H7 (cell line): ENCODE data around the gene RPRD1B. TPM values are rescaled to one million over a fixed set of nuclear protein-coding genes. Genes with fewer than 3 reads are reported as not detected.

Experiments
- DNase-seq: peaks from one replicate; pipeline ENCODE4 v3.0.0; 2012
- H3K27me3 ChIP-seq: 2 replicates; pipeline ENCODE4 v1.6.0; 2011; ENCODE audit warnings: mild to moderate bottlenecking, low read length; ENCODE audit not compliant: control insufficient read depth, insufficient read depth
- H3K36me3 ChIP-seq: replicated peaks from 2 replicates; pipeline ENCODE4 v1.5.1; 2011; ENCODE audit warnings: low read length; ENCODE audit not compliant: control insufficient read depth, insufficient read depth
- H3K4me3 ChIP-seq: 2 replicates; pipeline ENCODE4 v1.5.1; 2011; ENCODE audit warnings: low read depth, mild to moderate bottlenecking, control low read depth, low read length, moderate library complexity; ENCODE audit not compliant: insufficient read depth
- total RNA-seq: library from RNA; depleted of rRNA; stranded (reverse); fragments of >200 nt; shearing (Covaris generic); gene quantifications from 2 replicates; pipeline ENCODE4 v1.2.3, GENCODE V29; 2014; rRNA removed

RPRD1B gene
- total RNA-seq, 1 experiment from 2014 or later = 12.7 TPM

DNA sequence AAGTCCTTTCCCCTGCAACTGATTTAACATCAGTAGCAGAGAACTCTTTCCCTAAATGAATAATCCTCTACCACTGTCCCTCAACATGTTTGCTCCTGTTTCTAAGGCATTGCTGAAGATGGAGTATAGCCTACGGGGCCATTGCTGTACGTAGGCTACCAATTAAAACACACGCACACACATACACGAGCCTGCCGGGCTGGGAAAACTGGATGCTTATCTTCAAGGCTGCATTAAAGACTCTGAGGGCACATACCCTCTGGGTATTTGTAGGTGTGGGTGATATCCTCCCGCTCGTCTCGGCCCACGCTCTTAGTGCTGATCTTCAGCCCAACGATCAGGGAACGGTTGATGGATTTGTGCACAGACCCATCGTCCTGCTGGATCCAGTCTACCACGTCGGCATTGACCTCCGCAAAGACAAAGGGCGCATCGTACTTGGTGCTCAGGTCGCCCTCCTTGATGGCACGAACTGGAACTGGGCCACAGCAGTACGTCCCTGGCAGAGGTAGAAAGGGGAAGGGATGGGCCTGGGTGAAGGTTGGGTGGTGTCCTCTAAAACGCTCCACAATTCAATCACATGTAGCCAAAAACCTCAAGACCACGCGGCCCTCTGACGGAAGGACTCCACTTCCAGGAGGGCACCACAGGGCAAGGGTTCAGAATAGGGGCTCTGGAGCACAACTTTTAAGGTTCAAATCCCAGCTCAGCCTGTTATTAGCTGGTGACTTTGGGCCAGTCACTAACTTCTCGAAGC, 105.8 kb downstream of the RPRD1B start:
- H3K4me3 ChIP-seq = no peak overlapping the region
- H3K27me3 ChIP-seq = no peaks in the 10 kb centered on the region
- no peak for DNase-seq
- no peaks in the 10 kb centered on the region for H3K36me3 ChIP-seq

- Histone ChIP-seq H3K27me3 (no peaks in the 10 kb centered on the region), H3K4me3 (no peak overlapping the region), H3K36me3 (no peaks in the 10 kb centered on the region)
- no peak for DNase-seq
These were observed 106.6 kb downstream of the RPRD1B start for GRCh38 chr20:38139977-38140753.

- Histone ChIP-seq H3K36me3 (no peaks in the 10 kb centered on the region), H3K27me3 (no peaks in the 10 kb centered on the region), H3K4me3 (no peak overlapping the region)
- no peak for DNase-seq
These were observed 107.8 kb downstream of the RPRD1B start for GRCh38 chr20:38141204-38141888.

Other genes starting within 250 kb of the RPRD1B start
- gene VSTM2L, start 130.6 kb upstream of the RPRD1B start, total RNA-seq = 2.7 and 5.8 TPM in 2 replicates
- gene TTI1, start 290 bp upstream of the RPRD1B start, total RNA-seq = 52.9 and 53.5 TPM in 2 replicates
- gene TGM2, start 131.5 kb downstream of the RPRD1B start, total RNA-seq = 0.83 and 1.1 TPM in 2 replicates
- 0.24 and 0.78 TPM in 2 replicates for gene KIAA1755, start 227.0 kb downstream of the RPRD1B start, total RNA-seq